Left forelimb (tissue), 1 donor: ENCODE results near the gene XPR1.

ENCODE experiments used
- DNase-seq: peaks from one replicate; pipeline ENCODE4 v3.0.0-alpha.2; 2018; ENCODE audit warnings: low spot score

Gene XPR1

GRCh38 chr1:180932378-180932777, 300.6 kb downstream of the XPR1 start:
- no peak for DNase-seq

GRCh38 chr1:180933141-180933540, 301.3 kb downstream of the XPR1 start:
- DNase-seq: no peak

- no peak for DNase-seq
These were observed 302.7 kb downstream of the XPR1 start for GRCh38 chr1:180934563-180934962.

- DNase-seq: no peak
These were observed 303.7 kb downstream of the XPR1 start for GRCh38 chr1:180935326-180936109.

- DNase-seq: no peak
These were observed 304.5 kb downstream of the XPR1 start for GRCh38 chr1:180936110-180937011.

- no peak for DNase-seq
These were observed 305.2 kb downstream of the XPR1 start for GRCh38 chr1:180937012-180937372.

- DNase-seq: no peak
These were observed 305.9 kb downstream of the XPR1 start for GRCh38 chr1:180937624-180938225.

- no peak for DNase-seq
These were observed 307.4 kb downstream of the XPR1 start for GRCh38 chr1:180939073-180939710.

- no peak for DNase-seq
These were observed 307.9 kb downstream of the XPR1 start for GRCh38 chr1:180939711-180940103.
